Panc1 (cell line): ENCODE data around the gene GCSAM. TPM values are rescaled to one million over a fixed set of nuclear protein-coding genes. Genes with fewer than 3 reads are reported as not detected.

Source experiments
- ATAC-seq: fragments of 200-7000 bp; cut with Tn5 transposase; 2 replicates; pipeline ENCODE4 v1.9.1; 2020; ENCODE audit warnings: mild to moderate bottlenecking, moderate library complexity
- BruUV-seq: library from RNA; stranded (reverse); fragments of 400-500 nt; replicated peaks from 2 replicates; lab custom pipeline; 2021; lab: Mats Ljungman, UMichigan
- CTCF ChIA-PET: fragments of 300-600 bp; sonication (Branson Sonifier 250); formaldehyde crosslinking; loops from one replicate; lab custom pipeline; 2022; ENCODE audit warnings: antibody characterized with exemption; lab: Charles Lee
- POLR2A ChIA-PET: fragments of 300-600 bp; sonication (Branson Sonifier 250); formaldehyde crosslinking; loops from one replicate; lab custom pipeline; 2022; ENCODE audit warnings: antibody characterized with exemption; lab: Charles Lee
- DNase-seq: peaks from one replicate; pipeline ENCODE4 v3.0.0-alpha.2; 2010; ENCODE audit warnings: low read depth, low spot score
- H3K27ac ChIP-seq: 2 replicates; pipeline ENCODE4 v1.5.1; 2011; ENCODE audit warnings: mild to moderate bottlenecking, low read length, inconsistent platforms
- H3K27me3 ChIP-seq: fragments of 200-500 bp; sonication (Bioruptor generic); 2 replicates; pipeline ENCODE4 v1.6.0; 2014; ENCODE audit warnings: low read length, inconsistent platforms; ENCODE audit not compliant: control insufficient read depth, insufficient read depth
- H3K36me3 ChIP-seq: fragments of 200-500 bp; sonication (Bioruptor generic); 2 replicates; pipeline ENCODE4 v1.5.1; 2014; ENCODE audit warnings: inconsistent platforms, mild to moderate bottlenecking, low read length, moderate library complexity; ENCODE audit not compliant: control insufficient read depth, insufficient read depth
- H3K4me1 ChIP-seq: 2 replicates; pipeline ENCODE4 v1.5.1; 2011; ENCODE audit warnings: inconsistent platforms, mild to moderate bottlenecking, low read length, moderate library complexity; ENCODE audit not compliant: control insufficient read depth, insufficient read depth
- H3K4me3 ChIP-seq, 2 experiments: 2 replicates each; pipeline ENCODE4 v1.5.1; 2011 to 2012; ENCODE audit warnings: low read depth in 2 of 2, low read length in 2 of 2, mild to moderate bottlenecking in 2 of 2, inconsistent platforms in 1 of 2, moderate library complexity in 1 of 2
- H3K9me3 ChIP-seq: fragments of 200-500 bp; sonication (Bioruptor generic); 2 replicates; pipeline ENCODE4 v1.5.1; 2014; ENCODE audit warnings: low read depth, mild to moderate bottlenecking, inconsistent platforms, low read length, moderate library complexity; ENCODE audit not compliant: control insufficient read depth, insufficient read depth
- CTCF ChIP-seq: fragments of 450-650 bp; IDR thresholded peaks from 2 replicates; pipeline ENCODE4 v1.5.1; 2017; ENCODE audit warnings: mild to moderate bottlenecking
- POLR2AphosphoS5 ChIP-seq: IDR thresholded peaks from 2 replicates; pipeline ENCODE4 v1.6.1; 2012; ENCODE audit warnings: mild to moderate bottlenecking, low read depth, low read length, moderate library complexity
- REST ChIP-seq, 2 experiments: IDR thresholded peaks; 2 replicates each; pipeline ENCODE4 v1.6.1; 2011 to 2012; ENCODE audit warnings: low read depth in 2 of 2, control low read depth in 1 of 2, low read length in 1 of 2, mild to moderate bottlenecking in 1 of 2, moderate library complexity in 1 of 2; ENCODE audit not compliant: insufficient read depth in 1 of 2
- SIN3A ChIP-seq: IDR thresholded peaks from 2 replicates; pipeline ENCODE4 v1.6.1; 2012; ENCODE audit warnings: low read depth, mild to moderate bottlenecking, low read length, moderate library complexity, borderline replicate concordance; ENCODE audit not compliant: insufficient read depth
- TCF7L2 ChIP-seq: IDR thresholded peaks from 2 replicates; pipeline ENCODE4 v1.6.1; 2011; ENCODE audit warnings: mild to moderate bottlenecking, low read depth, low read length, inconsistent platforms
- in situ Hi-C: cut with HindIII; loops from 2 replicates; pipeline ENCODE4 v1.10.0; 2016; ENCODE audit warnings: low sequenced_read_pairs, low pct_unique_long_range_greater_than_20kb
- intact Hi-C: fragments of 100-400 bp; cut with micrococcal nuclease; formaldehyde crosslinking; loops from one replicate; pipeline ENCODE4 v1.10.0; 2022; ENCODE audit not compliant: unreplicated experiment
- total RNA-seq: library from RNA; stranded (reverse); gene quantifications from one replicate; pipeline ENCODE4 v1.2.1, GENCODE V29; 2021; ENCODE audit not compliant: unreplicated experiment

GCSAM gene
- total RNA-seq, 1 experiment from 2014 or later: 0.08 TPM

GRCh38 chr3:112143251-112143650, 10.2 kb upstream of the GCSAM start:
- in situ Hi-C loops: no loop called here
- POLR2A ChIA-PET: no interaction called here

GRCh38 chr3:112141293-112141692, 8.2 kb upstream of the GCSAM start:
- intact Hi-C loops: no loop called here
- ChIA-PET POLR2A (no interaction called here), CTCF (no interaction called here)
- in situ Hi-C loops: no loop called here
- Histone ChIP-seq H3K4me3 (no peak overlapping the region), H3K36me3 (no peaks in the 10 kb centered on the region), H3K27ac (no peak overlapping the region), H3K9me3 (no peaks in the 10 kb centered on the region), H3K27me3 (peaks cover 7% of the 10 kb centered on the region; the same call in 1 of the 2 replicates), H3K4me1 (no peaks in the 10 kb centered on the region)
- DNase-seq (no peak), ATAC-seq (no peak)
- BruUV-seq: no TSS peak
- no peak for TF ChIP-seq SIN3A

More at GRCh38 chr3:112143251-112143650, 10.2 kb upstream of the GCSAM start:
- no peak overlapping the region for H3K27ac ChIP-seq
- BruUV-seq: no TSS peak
- CTCF ChIA-PET: no interaction called here
- intact Hi-C loops: no loop called here
- TF ChIP-seq POLR2AphosphoS5: no peak
- TF ChIP-seq TCF7L2: no peak
- TF ChIP-seq CTCF: no peak
- no peaks in the 10 kb centered on the region for H3K4me1 ChIP-seq
- H3K27me3 ChIP-seq: peaks cover 5% of the 10 kb centered on the region; the same call in 1 of the 2 replicates
- ATAC-seq: no peak
- DNase-seq: no peak
- no peak overlapping the region for H3K4me3 ChIP-seq
- H3K9me3 ChIP-seq: no peaks in the 10 kb centered on the region
- no peaks in the 10 kb centered on the region for H3K36me3 ChIP-seq

GRCh38 chr3:112140584-112140983, 7.5 kb upstream of the GCSAM start:
- POLR2A ChIA-PET: no interaction called here
- no peaks in the 10 kb centered on the region for H3K4me1 ChIP-seq
- CTCF ChIA-PET: no interaction called here
- TF ChIP-seq REST (IDR thresholded peaks at IDR 0.05; ENCODE audit: insufficient read depth in 1 of 2, low read depth in 2 of 2, low read length in 1 of 2) (no peak), TCF7L2 (no peak), CTCF (no peak), SIN3A (no peak), POLR2AphosphoS5 (no peak)
- in situ Hi-C loops (no loop called here), intact Hi-C loops (no loop called here)
- H3K27me3 ChIP-seq: peaks cover 7% of the 10 kb centered on the region; the same call in 1 of the 2 replicates
- no peak overlapping the region for H3K4me3 ChIP-seq
- BruUV-seq: no TSS peak
- DNase-seq (no peak), ATAC-seq (no peak)
- H3K9me3 ChIP-seq: no peaks in the 10 kb centered on the region
- no peaks in the 10 kb centered on the region for H3K36me3 ChIP-seq
- H3K27ac ChIP-seq: no peak overlapping the region
